ENCODE results near the gene SMKR1. TPM values are rescaled to one million over a fixed set of nuclear protein-coding genes. Genes with fewer than 3 reads are reported as not detected.

SMKR1 gene
- total RNA-seq, 1 donor from 2014 or later, result 1.1 TPM

- no peak for TF ChIP-seq CTCF (IDR thresholded peaks at IDR 0.05)
- DNase-seq, result peak; percentile 4
- H3K4me1 ChIP-seq, result no peaks in the 10 kb centered on the region
- ATAC-seq, result no peak
- H3K9me3 ChIP-seq, result no peaks in the 10 kb centered on the region
- no peak overlapping the region for H3K27ac ChIP-seq
- no peaks in the 10 kb centered on the region for H3K36me3 ChIP-seq
- intact Hi-C loops (cut with DNase I), result no loop called here
- no peaks in the 10 kb centered on the region for H3K27me3 ChIP-seq (ENCODE audit: low read depth)
- H3K4me3 ChIP-seq, result no peak overlapping the region
Observed at GRCh38 chr7:129514683-129515082, 12.4 kb downstream of the SMKR1 start.

- ATAC-seq (no peak), DNase-seq (no peak)
- intact Hi-C loops (cut with DNase I), result no loop called here
- H3K27me3 ChIP-seq (ENCODE audit: low read depth), result no peaks in the 10 kb centered on the region
- H3K4me3 ChIP-seq, result no peak overlapping the region
- no peaks in the 10 kb centered on the region for H3K9me3 ChIP-seq
- H3K36me3 ChIP-seq, result no peaks in the 10 kb centered on the region
- no peak overlapping the region for H3K27ac ChIP-seq
- H3K4me1 ChIP-seq, result no peaks in the 10 kb centered on the region
- TF ChIP-seq CTCF (IDR thresholded peaks at IDR 0.05), result no peak
Observed at GRCh38 chr7:129515381-129515780, 13.1 kb downstream of the SMKR1 start.

GRCh38 chr7:129517931-129518330 is 15.6 kb downstream of the SMKR1 start:
- H3K27ac ChIP-seq, result no peak overlapping the region
- no peaks in the 10 kb centered on the region for H3K36me3 ChIP-seq
- peak in 1 of 2 donors; percentile 16 for ATAC-seq
- intact Hi-C loops (cut with DNase I), result no loop called here
- H3K27me3 ChIP-seq (ENCODE audit: low read depth), result no peaks in the 10 kb centered on the region
- no peak for DNase-seq
- no peaks in the 10 kb centered on the region for H3K4me1 ChIP-seq
- no peaks in the 10 kb centered on the region for H3K9me3 ChIP-seq
- no peak overlapping the region for H3K4me3 ChIP-seq
- TF ChIP-seq CTCF (IDR thresholded peaks at IDR 0.05), result no peak

GRCh38 chr7:129519464-129519863 is 17.1 kb downstream of the SMKR1 start:
- Histone ChIP-seq H3K27me3 (ENCODE audit: low read depth) (peaks cover 4% of the 10 kb centered on the region), H3K4me3 (no peak overlapping the region), H3K4me1 (no peaks in the 10 kb centered on the region), H3K36me3 (no peaks in the 10 kb centered on the region), H3K9me3 (no peaks in the 10 kb centered on the region), H3K27ac (no peak overlapping the region)
- TF ChIP-seq CTCF (IDR thresholded peaks at IDR 0.05), result no peak
- DNase-seq (no peak), ATAC-seq (no peak)
- intact Hi-C loops (cut with DNase I), result no loop called here

GRCh38 chr7:129522088-129522970 is 20.0 kb downstream of the SMKR1 start:
- Histone ChIP-seq H3K36me3 (no peaks in the 10 kb centered on the region), H3K27me3 (ENCODE audit: low read depth) (peaks cover 4% of the 10 kb centered on the region), H3K27ac (no peak overlapping the region), H3K4me3 (no peak overlapping the region), H3K9me3 (no peaks in the 10 kb centered on the region), H3K4me1 (no peaks in the 10 kb centered on the region)
- ATAC-seq, result no peak
- intact Hi-C loops (cut with DNase I), result no loop called here
- no peak for TF ChIP-seq CTCF (IDR thresholded peaks at IDR 0.05)
- no peak for DNase-seq

All from lower lobe of right lung (tissue), 2 donors.